Left lobe of liver (tissue), 2 donors: ENCODE data around the gene NME2. TPM values are rescaled to one million over a fixed set of nuclear protein-coding genes. Genes with fewer than 3 reads are reported as not detected.

Source experiments
- ATAC-seq: fragments of 200-7000 bp; cut with Tn5 transposase; one replicate; pipeline ENCODE4 v1.9.1; 2020; ENCODE audit warnings: mild to moderate bottlenecking, moderate library complexity
- DNase-seq: peaks from one replicate; pipeline ENCODE4 v3.0.0-alpha.2; 2020; ENCODE audit warnings: low spot score
- total RNA-seq: library from RNA; stranded (reverse); gene quantifications from one replicate; pipeline ENCODE4 v1.2.1, GENCODE V29; 2021
- donor health status: DM: no; HTN: no; CAD: no; lungs with moderate emphysema.
- donor health status: DM: no; HTN: yes; CAD: no.

NME2 gene
- total RNA-seq, 1 donor from 2014 or later = 178 TPM

- no peak for DNase-seq
- ATAC-seq = no peak
These were observed 31.5 kb downstream of the NME2 start for GRCh38 chr17:51197754-51198153.

- no peak for ATAC-seq
These were observed 34.1 kb downstream of the NME2 start for GRCh38 chr17:51200295-51200694.

GRCh38 chr17:51200846-51201245, 34.6 kb downstream of the NME2 start:
- DNase-seq (no peak), ATAC-seq (no peak)

More at GRCh38 chr17:51200295-51200694, 34.1 kb downstream of the NME2 start:
- no peak for DNase-seq

DNA sequence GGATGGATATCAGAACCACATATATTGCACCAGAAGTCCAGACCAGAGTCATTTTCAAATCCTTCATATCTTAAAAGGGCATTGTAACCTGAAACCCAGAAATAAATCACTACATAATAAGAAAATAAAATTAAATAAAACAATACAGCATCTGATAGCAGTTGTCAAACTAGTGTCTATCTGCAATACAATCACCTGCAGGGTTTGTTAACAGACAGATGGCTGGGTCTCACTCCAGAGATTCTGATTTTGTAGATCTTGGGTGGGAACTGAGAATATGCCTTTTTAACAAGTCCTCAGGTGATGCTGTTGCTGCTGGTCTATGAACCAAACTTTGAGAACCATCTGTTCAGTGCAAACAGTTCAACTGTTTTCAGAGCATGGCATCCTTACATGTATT, 37.6 kb downstream of the NME2 start:
- no peak for DNase-seq
- no peak for ATAC-seq

- DNase-seq (no peak), ATAC-seq (no peak)
These were observed 48.7 kb downstream of the NME2 start for GRCh38 chr17:51214920-51215319.

GRCh38 chr17:51217946-51218345, 51.7 kb downstream of the NME2 start:
- ATAC-seq (peak; percentile 64), DNase-seq (no peak)

GRCh38 chr17:51221322-51221721, 55.1 kb downstream of the NME2 start:
- ATAC-seq (peak; percentile 43), DNase-seq (no peak)

Other genes with a start within 250 kb of the NME2 start
- gene SPAG9, start 45.5 kb upstream of the NME2 start, total RNA-seq = 36.5 TPM
- 51.9 TPM for gene NME1, start 12.9 kb upstream of the NME2 start, total RNA-seq
- gene MBTD1, start 93.6 kb downstream of the NME2 start, total RNA-seq = 9.5 TPM
- gene UTP18, start 94.1 kb downstream of the NME2 start, total RNA-seq = 10.0 TPM